ENCODE data around the gene PGAM1.

- TF ChIP-seq, protein P1, sequence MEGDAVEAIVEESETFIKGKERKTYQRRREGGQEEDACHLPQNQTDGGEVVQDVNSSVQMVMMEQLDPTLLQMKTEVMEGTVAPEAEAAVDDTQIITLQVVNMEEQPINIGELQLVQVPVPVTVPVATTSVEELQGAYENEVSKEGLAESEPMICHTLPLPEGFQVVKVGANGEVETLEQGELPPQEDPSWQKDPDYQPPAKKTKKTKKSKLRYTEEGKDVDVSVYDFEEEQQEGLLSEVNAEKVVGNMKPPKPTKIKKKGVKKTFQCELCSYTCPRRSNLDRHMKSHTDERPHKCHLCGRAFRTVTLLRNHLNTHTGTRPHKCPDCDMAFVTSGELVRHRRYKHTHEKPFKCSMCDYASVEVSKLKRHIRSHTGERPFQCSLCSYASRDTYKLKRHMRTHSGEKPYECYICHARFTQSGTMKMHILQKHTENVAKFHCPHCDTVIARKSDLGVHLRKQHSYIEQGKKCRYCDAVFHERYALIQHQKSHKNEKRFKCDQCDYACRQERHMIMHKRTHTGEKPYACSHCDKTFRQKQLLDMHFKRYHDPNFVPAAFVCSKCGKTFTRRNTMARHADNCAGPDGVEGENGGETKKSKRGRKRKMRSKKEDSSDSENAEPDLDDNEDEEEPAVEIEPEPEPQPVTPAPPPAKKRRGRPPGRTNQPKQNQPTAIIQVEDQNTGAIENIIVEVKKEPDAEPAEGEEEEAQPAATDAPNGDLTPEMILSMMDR (conservative IDR thresholded peaks at IDR 0.05) = no peak
- no peak for TF ChIP-seq ZFX (IDR thresholded peaks at IDR 0.05)
These were observed 9.4 kb upstream of the PGAM1 start for GRCh38 chr10:97416565-97416964.

Measured in C4-2B (cell line).